ENCODE results near the gene TAF7.

The TAF7 gene

DNA sequence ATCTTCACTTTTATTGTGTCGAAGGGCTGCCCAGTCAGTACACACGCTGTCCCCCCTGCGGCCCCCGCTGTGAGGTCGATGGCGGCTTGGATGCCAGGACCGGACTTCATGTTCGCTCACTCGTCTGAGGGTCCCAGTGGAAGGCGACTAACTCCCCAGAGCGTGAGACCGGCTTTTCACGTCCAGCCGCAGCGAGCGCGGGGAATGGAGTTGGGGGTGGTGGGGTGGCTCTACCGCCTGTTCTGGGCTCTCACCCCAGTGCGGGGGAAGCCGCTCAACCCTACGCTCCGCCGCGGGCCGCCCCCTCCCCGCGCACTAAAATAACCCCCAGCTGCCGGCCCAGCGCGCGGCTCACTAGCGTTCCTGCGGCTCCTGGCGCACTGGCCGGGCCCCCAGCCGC is 16.8 kb downstream of the TAF7 start, which contains the start of gene SLC25A2:
Gene SLC25A2 (minus strand): TSS at position 294 of the 400 bp plus-strand sequence. CDS start 184 bp downstream, at position 110.
- TF ChIP-seq RAD21 (IDR thresholded peaks at IDR 0.05; ENCODE audit: low read depth) (no peak), EP300 (IDR thresholded peaks at IDR 0.05; ENCODE audit: borderline replicate concordance) (no peak), TAF1 (IDR thresholded peaks at IDR 0.05; ENCODE audit: low read depth) (no peak), ZBTB7A (IDR thresholded peaks at IDR 0.05; ENCODE audit: low read depth) (no peak)

GRCh38 chr5:141298376-141298775 is 22.2 kb downstream of the TAF7 start:
- TF ChIP-seq YY1 (IDR thresholded peaks at IDR 0.05; ENCODE audit: low read depth) = no peak

DNA sequence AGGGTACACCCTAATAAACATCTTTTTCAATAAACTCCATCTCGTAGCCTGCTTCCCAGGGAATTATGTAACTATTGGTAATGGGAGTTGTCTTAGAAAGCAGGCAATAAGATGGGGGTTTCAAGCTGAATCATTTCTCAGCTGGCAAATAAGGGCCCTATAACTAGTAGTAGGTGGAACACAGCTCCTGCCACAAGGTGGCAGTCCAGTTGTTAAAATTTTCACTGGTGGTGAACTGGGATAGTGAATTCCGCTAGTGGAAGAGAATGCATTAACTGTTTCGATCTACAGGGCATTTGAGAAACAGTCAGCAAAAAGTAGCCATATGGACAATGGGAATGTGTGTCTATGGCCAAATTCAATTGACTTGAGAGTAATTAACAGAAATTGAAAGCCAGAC is 47.7 kb downstream of the TAF7 start:
- no peak for TF ChIP-seq FOXM1 (IDR thresholded peaks at IDR 0.05; ENCODE audit: borderline replicate concordance, low read depth)
- TF ChIP-seq USF1 (IDR thresholded peaks at IDR 0.05) = no peak
- TF ChIP-seq CREB1 (IDR thresholded peaks at IDR 0.05; ENCODE audit: low read depth) = no peak
- TF ChIP-seq TAF1 (IDR thresholded peaks at IDR 0.05; ENCODE audit: low read depth) = no peak
- TF ChIP-seq ZBTB7A (IDR thresholded peaks at IDR 0.05; ENCODE audit: low read depth) = no peak
- TF ChIP-seq CEBPB (IDR thresholded peaks at IDR 0.05) = no peak
- TF ChIP-seq, protein P1, sequence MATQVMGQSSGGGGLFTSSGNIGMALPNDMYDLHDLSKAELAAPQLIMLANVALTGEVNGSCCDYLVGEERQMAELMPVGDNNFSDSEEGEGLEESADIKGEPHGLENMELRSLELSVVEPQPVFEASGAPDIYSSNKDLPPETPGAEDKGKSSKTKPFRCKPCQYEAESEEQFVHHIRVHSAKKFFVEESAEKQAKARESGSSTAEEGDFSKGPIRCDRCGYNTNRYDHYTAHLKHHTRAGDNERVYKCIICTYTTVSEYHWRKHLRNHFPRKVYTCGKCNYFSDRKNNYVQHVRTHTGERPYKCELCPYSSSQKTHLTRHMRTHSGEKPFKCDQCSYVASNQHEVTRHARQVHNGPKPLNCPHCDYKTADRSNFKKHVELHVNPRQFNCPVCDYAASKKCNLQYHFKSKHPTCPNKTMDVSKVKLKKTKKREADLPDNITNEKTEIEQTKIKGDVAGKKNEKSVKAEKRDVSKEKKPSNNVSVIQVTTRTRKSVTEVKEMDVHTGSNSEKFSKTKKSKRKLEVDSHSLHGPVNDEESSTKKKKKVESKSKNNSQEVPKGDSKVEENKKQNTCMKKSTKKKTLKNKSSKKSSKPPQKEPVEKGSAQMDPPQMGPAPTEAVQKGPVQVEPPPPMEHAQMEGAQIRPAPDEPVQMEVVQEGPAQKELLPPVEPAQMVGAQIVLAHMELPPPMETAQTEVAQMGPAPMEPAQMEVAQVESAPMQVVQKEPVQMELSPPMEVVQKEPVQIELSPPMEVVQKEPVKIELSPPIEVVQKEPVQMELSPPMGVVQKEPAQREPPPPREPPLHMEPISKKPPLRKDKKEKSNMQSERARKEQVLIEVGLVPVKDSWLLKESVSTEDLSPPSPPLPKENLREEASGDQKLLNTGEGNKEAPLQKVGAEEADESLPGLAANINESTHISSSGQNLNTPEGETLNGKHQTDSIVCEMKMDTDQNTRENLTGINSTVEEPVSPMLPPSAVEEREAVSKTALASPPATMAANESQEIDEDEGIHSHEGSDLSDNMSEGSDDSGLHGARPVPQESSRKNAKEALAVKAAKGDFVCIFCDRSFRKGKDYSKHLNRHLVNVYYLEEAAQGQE (IDR thresholded peaks at IDR 0.05; ENCODE audit: low read depth) = no peak
- TF ChIP-seq, protein P2, sequence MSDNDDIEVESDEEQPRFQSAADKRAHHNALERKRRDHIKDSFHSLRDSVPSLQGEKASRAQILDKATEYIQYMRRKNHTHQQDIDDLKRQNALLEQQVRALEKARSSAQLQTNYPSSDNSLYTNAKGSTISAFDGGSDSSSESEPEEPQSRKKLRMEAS (IDR thresholded peaks at IDR 0.05) = no peak

DNA sequence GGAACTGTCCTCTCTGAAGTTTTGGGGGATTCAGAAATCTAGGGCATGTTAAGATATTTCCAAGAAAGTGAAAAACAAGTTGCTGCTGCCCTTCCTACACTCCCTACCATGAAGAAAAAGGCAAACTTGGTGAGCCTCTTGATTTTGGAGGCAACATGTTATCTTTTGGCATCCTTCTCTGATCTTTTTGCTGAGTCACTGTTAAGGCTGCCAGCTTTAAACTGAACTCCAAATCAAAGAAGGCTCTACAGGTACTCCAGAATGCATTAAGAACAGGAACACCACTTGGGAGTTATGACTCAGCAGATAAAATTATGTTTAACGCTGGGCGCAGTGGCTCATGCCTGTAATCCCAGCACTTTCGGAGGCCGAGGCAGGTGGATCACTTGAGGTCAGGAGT is 51.4 kb downstream of the TAF7 start:
- no peak for TF ChIP-seq FOXM1 (IDR thresholded peaks at IDR 0.05; ENCODE audit: borderline replicate concordance, low read depth)
- TF ChIP-seq TCF12 (IDR thresholded peaks at IDR 0.05; ENCODE audit: low read depth) = no peak
- TF ChIP-seq EP300 (IDR thresholded peaks at IDR 0.05; ENCODE audit: borderline replicate concordance) = no peak
- TF ChIP-seq TAF1 (IDR thresholded peaks at IDR 0.05; ENCODE audit: low read depth) = no peak
- TF ChIP-seq, protein P1 (IDR thresholded peaks at IDR 0.05; ENCODE audit: low read depth) = no peak
- no peak for TF ChIP-seq EGR1 (IDR thresholded peaks at IDR 0.05)
- no peak for TF ChIP-seq CEBPB (IDR thresholded peaks at IDR 0.05)
- no peak for TF ChIP-seq TEAD4 (IDR thresholded peaks at IDR 0.05)
- no peak for TF ChIP-seq USF1 (IDR thresholded peaks at IDR 0.05)
- no peak for TF ChIP-seq NFIC (IDR thresholded peaks at IDR 0.05)
